A549 (cell line): Measurements from ENCODE around the gene C19orf25.
A peak's percentile ranks its signal among the peaks of the same experiment; 100 is the strongest.

Experiments
- ATOH8 ChIP-seq: fragments of 250-450 bp; sonication (Bioruptor Pico); IDR thresholded peaks from 2 replicates; pipeline ENCODE4 v1.5.0; 2020; ENCODE audit warnings: low read depth, mild to moderate bottlenecking, moderate library complexity
- CBX2 ChIP-seq: fragments of 200-600 bp; sonication (generic); IDR thresholded peaks from 2 replicates; pipeline ENCODE4 v1.6.1; 2016; ENCODE audit warnings: low read depth, mild to moderate bottlenecking, borderline replicate concordance
- EP300 ChIP-seq, 2 experiments: fragments of >200 bp; sonication (Bioruptor Twin); formaldehyde crosslinking; IDR thresholded peaks; 2 replicates in 1 of 2; 3 replicates in 1 of 2; pipeline ENCODE4 v1.6.1; 2016 to 2017
- MAX ChIP-seq: IDR thresholded peaks from 2 replicates; pipeline ENCODE4 v1.6.1; 2012
- POLR2A ChIP-seq: IDR thresholded peaks from 2 replicates; pipeline ENCODE4 v1.6.1; 2012; ENCODE audit warnings: mild to moderate bottlenecking, low read length
- RAD21 ChIP-seq, 2 experiments: fragments of >200 bp in 1 of 2; sonication (Bioruptor Twin) in 1 of 2; formaldehyde crosslinking in 1 of 2; IDR thresholded peaks in 1 of 2; conservative IDR thresholded peaks in 1 of 2; 2 replicates in 1 of 2; 3 replicates in 1 of 2; pipeline ENCODE4 v1.6.1; 2012 to 2018; ENCODE audit warnings: inconsistent platforms in 1 of 2
- TF ChIP-seq, protein P1 (sequence below): fragments of >200 bp; sonication (Bioruptor Twin); formaldehyde crosslinking; IDR thresholded peaks from 3 replicates; pipeline ENCODE4 v1.5.1; 2016

DNA sequence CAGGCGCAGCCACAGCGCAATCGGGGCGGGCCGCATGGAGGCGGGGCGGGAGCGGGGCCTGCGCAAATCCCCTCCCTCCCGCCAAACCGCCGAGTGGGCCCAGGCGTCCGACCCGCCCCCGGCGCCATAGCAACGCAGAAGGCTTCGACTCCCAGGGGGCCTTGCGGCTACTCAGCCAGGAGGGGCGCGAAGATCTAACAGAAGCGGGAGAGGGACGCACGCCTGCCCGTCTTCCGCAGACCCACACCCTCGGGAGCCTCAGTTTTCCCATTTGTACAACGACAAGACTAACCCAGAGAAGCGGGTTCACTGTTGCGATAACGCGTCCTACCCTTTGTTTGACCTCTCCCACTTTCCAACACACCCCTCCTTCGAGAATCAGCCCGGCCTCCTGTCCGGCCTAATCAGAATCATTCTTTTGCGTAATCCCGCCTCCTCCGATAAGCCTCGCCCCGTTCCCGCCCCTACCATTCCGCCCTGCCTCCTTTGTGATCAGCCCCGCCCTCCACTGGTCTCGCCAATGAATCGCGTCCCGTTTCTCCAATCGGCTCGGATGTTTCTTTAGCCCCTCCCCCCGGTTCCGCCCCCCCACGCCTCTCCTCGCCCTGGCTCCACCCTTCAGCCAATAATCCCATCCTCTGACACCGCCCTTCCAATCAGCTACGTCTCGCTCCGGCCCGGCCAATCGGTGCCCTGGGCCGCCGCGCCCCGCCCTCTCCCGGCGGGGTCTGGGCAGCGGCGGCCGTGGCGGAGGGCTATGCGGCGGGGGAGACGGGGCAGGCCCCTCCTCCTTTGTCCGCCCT is 11.5 kb upstream of the C19orf25 start, which contains the start of gene PCSK4:
- TF ChIP-seq MAX: 0 out of 2 replicates have a peak, but pooled peaks have one; percentile 41
- TF ChIP-seq, protein P1, sequence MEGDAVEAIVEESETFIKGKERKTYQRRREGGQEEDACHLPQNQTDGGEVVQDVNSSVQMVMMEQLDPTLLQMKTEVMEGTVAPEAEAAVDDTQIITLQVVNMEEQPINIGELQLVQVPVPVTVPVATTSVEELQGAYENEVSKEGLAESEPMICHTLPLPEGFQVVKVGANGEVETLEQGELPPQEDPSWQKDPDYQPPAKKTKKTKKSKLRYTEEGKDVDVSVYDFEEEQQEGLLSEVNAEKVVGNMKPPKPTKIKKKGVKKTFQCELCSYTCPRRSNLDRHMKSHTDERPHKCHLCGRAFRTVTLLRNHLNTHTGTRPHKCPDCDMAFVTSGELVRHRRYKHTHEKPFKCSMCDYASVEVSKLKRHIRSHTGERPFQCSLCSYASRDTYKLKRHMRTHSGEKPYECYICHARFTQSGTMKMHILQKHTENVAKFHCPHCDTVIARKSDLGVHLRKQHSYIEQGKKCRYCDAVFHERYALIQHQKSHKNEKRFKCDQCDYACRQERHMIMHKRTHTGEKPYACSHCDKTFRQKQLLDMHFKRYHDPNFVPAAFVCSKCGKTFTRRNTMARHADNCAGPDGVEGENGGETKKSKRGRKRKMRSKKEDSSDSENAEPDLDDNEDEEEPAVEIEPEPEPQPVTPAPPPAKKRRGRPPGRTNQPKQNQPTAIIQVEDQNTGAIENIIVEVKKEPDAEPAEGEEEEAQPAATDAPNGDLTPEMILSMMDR: no peak
- no peak for TF ChIP-seq ATOH8 (CRISPR knock-in tag)
- no peak for TF ChIP-seq RAD21 (conservative IDR thresholded peaks at IDR 0.05 in 1 of 2, IDR thresholded peaks at IDR 0.05 in 1 of 2)
- TF ChIP-seq CBX2: no peak
- peak; percentile 28; the same call in 1 of the 2 replicates for TF ChIP-seq POLR2A
- TF ChIP-seq EP300 (IDR thresholded peaks at IDR 0.05): no peak
